ENCODE measurements around the gene SP6. TPM values are rescaled to one million over a fixed set of nuclear protein-coding genes. Genes with fewer than 3 reads are reported as not detected.

Gene SP6
- total and polyA plus RNA-seq, 7 donors: 0.04 to 0.27 (median 0.16) TPM; not detected in 4

DNA sequence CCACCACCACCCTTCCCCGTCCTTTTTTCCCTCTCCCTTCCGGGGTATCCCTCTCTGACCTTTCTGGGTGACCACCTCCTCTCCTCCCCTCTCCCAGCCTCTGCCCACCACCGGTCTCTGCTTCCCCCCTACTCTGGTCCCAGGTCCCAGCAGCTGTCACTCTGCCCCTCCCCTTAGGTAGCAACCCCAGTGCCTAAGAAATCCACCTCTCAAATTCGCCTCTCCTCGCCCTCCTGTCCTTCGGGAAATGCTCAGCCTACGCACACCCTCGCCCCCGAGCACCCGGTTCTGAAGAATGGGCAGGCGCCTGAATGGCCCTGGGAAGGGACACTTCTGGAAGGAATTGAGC is 775 bp upstream of the SP6 start:
- TF ChIP-seq, protein P1, sequence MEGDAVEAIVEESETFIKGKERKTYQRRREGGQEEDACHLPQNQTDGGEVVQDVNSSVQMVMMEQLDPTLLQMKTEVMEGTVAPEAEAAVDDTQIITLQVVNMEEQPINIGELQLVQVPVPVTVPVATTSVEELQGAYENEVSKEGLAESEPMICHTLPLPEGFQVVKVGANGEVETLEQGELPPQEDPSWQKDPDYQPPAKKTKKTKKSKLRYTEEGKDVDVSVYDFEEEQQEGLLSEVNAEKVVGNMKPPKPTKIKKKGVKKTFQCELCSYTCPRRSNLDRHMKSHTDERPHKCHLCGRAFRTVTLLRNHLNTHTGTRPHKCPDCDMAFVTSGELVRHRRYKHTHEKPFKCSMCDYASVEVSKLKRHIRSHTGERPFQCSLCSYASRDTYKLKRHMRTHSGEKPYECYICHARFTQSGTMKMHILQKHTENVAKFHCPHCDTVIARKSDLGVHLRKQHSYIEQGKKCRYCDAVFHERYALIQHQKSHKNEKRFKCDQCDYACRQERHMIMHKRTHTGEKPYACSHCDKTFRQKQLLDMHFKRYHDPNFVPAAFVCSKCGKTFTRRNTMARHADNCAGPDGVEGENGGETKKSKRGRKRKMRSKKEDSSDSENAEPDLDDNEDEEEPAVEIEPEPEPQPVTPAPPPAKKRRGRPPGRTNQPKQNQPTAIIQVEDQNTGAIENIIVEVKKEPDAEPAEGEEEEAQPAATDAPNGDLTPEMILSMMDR (IDR thresholded peaks at IDR 0.05): no peak
- no peaks in the 10 kb centered on the region for H3K36me3 ChIP-seq (ENCODE audit: insufficient read depth in 1 of 2, low read depth in 1 of 2)
- H3K27me3 ChIP-seq (ENCODE audit: insufficient read depth in 3 of 3, low read length in 2 of 3): peaks cover 0 to 97% (median 52%) of the 10 kb centered on the region in 3 donors
- H3K27ac ChIP-seq: no peak overlapping the region
- 31 to 41% (median 31%) methylated on average over 10 to 11 of the region's 11 CpGs for WGBS, 3 donors
- no peak for DNase-seq
- peaks cover 16% of the 10 kb centered on the region for H3K4me1 ChIP-seq
- H3K9me3 ChIP-seq: no peaks in the 10 kb centered on the region
- ATAC-seq: no peak
- intact Hi-C loops (cut with DNase I): no loop called here
- no peak overlapping the region for H3K4me3 ChIP-seq

DNA sequence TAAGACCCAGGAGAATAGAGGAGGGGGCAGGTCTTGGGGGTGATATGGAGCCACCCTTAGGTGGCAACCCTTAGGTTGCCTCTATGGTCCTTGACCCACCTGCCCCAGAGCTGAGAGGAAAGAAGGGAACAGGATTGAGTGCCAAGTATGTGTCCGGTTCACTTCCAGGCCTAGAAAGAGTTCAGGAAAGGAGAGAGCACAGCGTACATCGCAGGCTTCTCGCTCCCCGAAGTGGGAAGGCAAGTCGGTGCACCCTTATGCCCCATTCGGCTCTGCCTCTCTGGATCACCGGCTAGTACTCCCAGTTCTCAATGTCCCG is 631 bp downstream of the SP6 start:
- Histone ChIP-seq H3K36me3 (ENCODE audit: insufficient read depth in 1 of 2, low read depth in 1 of 2) (no peaks in the 10 kb centered on the region), H3K27me3 (ENCODE audit: insufficient read depth in 3 of 3, low read length in 2 of 3) (peaks cover 0 to 91% (median 49%) of the 10 kb centered on the region in 3 donors), H3K27ac (no peak overlapping the region), H3K9me3 (no peaks in the 10 kb centered on the region), H3K4me1 (peaks cover 16% of the 10 kb centered on the region), H3K4me3 (peak overlapping the region; percentile 50)
- peak in 1 of 4 donors; percentile 6 for ATAC-seq
- intact Hi-C loops (cut with DNase I): no loop called here
- TF ChIP-seq, protein P1 (IDR thresholded peaks at IDR 0.05): no peak
- no peak for DNase-seq
- 17 to 36% (median 35%) methylated on average over 9 of the region's 9 CpGs for WGBS, 3 donors

DNA sequence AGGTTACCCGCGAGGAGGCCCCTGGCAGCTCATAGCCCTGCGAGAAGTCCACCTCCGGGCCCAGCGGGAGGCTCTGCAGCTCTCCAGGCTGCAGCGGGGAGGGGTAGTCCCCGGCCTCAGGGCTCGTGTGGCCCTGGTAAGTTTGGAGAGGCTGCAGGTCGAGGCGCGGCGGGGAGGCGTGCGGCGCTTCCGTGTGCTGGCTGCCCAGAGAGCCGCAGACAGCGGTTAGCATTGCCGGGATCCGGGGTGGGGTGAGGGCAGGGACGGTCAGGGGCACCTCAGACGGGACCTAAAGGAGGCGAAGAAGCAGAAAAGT is 2.8 kb downstream of the SP6 start:
- Histone ChIP-seq H3K4me3 (no peak overlapping the region), H3K27ac (no peak overlapping the region), H3K9me3 (no peaks in the 10 kb centered on the region), H3K27me3 (ENCODE audit: insufficient read depth in 3 of 3, low read length in 2 of 3) (peaks cover 0 to 76% (median 40%) of the 10 kb centered on the region in 3 donors), H3K36me3 (ENCODE audit: insufficient read depth in 1 of 2, low read depth in 1 of 2) (no peaks in the 10 kb centered on the region), H3K4me1 (peaks cover 16% of the 10 kb centered on the region)
- intact Hi-C loops (cut with DNase I): loop anchor here in 1 of 2 donors (5.0 to 10.0 kb wide), 2 partner anchors 169 to 287 kb away; no protein-coding TSS in a partner anchor
- TF ChIP-seq, protein P1 (IDR thresholded peaks at IDR 0.05): no peak
- ATAC-seq: no peak
- 31 to 39% (median 38%) methylated on average over 23 of the region's 23 CpGs for WGBS, 3 donors
- no peak for DNase-seq

DNA sequence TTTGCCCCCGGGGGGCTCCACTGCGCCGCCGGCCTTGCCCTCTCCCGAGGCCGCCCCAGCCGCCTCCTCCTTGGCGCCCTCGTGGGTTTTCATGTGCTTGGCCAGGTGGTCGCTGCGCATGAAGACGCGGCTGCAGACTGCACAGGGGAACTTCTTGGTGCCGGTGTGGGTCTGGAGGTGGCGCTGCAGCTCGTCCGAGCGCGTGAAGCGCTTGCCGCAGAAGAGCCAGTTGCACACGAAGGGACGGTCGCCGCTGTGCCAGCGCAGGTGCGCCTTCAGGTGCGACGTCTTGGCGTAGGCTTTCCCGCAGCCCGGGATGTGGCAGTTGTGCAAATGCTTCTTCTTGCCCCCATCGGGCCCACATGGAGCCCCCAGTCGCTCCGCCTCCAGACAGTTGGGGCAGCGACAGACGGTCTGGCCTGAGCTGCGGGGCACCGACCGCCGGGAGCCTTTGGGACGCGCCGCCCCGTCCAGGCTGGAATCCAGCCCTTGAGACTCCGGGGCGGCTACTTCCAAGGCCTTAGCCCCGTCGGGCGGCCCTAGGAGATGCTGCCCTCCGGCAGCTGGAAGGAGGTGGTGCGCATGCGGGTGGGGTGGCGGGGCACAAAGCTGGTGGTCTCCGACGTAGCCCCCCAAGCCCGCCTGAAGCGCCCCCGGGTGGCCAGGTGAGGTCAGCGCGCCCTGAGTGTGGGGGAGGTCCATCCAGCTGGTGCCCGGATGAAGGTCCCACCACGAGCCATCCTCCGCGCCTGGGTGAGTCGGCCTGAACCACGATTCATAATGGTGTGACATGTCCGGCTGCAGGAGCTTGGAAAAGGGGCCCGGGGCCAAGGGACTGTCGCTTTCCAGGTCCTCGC is 3.4 kb downstream of the SP6 start:
- WGBS, 3 donors: 18 to 27% (median 19%) methylated on average over 64 to 71 of the region's 71 CpGs
- H3K36me3 ChIP-seq (ENCODE audit: insufficient read depth in 1 of 2, low read depth in 1 of 2): no peaks in the 10 kb centered on the region
- H3K4me3 ChIP-seq: no peak overlapping the region
- H3K27me3 ChIP-seq (ENCODE audit: insufficient read depth in 3 of 3, low read length in 2 of 3): peaks cover 0 to 70% (median 35%) of the 10 kb centered on the region in 3 donors
- peaks cover 16% of the 10 kb centered on the region for H3K4me1 ChIP-seq
- TF ChIP-seq, protein P1 (IDR thresholded peaks at IDR 0.05): peak; percentile 20
- ATAC-seq (peak in 1 of 4 donors; percentile 36), DNase-seq (no peak)
- intact Hi-C loops (cut with DNase I): loop anchor here in 1 of 2 donors (5.0 to 10.0 kb wide), 2 partner anchors 170 to 287 kb away; no protein-coding TSS in a partner anchor
- H3K9me3 ChIP-seq: no peaks in the 10 kb centered on the region
- no peak overlapping the region for H3K27ac ChIP-seq
